ENCODE results near the gene UBE3C. TPM values are rescaled to one million over a fixed set of nuclear protein-coding genes. Genes with fewer than 3 reads are reported as not detected.

The UBE3C gene
- total RNA-seq, 3 donors from 2014 or later (not counting 1 experiment from before 2014, with no cell fraction given): 44.6 to 56.7 (median 55.5) TPM

Other genes with a start within 250 kb of the UBE3C start
- gene LMBR1, start 245.7 kb upstream of the UBE3C start, total RNA-seq: 10 to 100 TPM; 60.4 to 71.7 (median 66.1) TPM
- gene NOM1, start 189.2 kb upstream of the UBE3C start, total RNA-seq: 10 to 100 TPM; 22.5 to 35.6 (median 34.7) TPM
- gene MNX1, start 128.3 kb upstream of the UBE3C start, total RNA-seq: not detected
- 100 to 1,000 TPM; 309 to 343 (median 340) TPM for gene DNAJB6, start 198.1 kb downstream of the UBE3C start, total RNA-seq

Measured in natural killer cell (primary cell).